UCSD-AML1 (cell line): ENCODE data around the gene EHD4.
A peak's percentile ranks its signal among the peaks of the same experiment; 100 is the strongest.

Experiments used
- DNase-seq: peaks from one replicate; lab custom pipeline; 2025; ENCODE audit not compliant: unreplicated experiment; lab: John Stamatoyannopoulos, UW

Gene EHD4

GRCh38 chr15:41897363-41897799, 75.0 kb downstream of the EHD4 start:
- no peak for DNase-seq

DNA sequence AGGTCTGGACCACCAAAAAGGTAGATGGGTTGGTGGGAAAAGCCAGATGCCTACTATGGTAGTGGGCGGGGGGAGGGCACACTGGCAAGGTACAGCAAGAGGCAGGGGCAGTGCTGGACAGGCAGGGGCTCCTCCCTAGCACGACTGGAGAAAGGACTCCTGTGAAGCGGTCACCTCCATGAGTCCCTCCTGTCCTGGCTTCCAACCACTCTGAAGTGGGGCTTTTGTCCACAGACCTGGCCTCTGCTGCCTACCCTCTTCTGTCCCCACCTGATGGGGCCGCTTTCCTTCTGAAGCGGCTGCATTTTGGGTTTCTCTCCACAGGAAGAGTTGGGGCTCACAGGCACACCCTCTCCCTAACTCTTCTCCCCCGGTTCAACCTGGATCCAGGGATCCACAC, 75.8 kb downstream of the EHD4 start:
- no peak for DNase-seq

GRCh38 chr15:41895957-41896356, 76.4 kb downstream of the EHD4 start:
- no peak for DNase-seq

DNA sequence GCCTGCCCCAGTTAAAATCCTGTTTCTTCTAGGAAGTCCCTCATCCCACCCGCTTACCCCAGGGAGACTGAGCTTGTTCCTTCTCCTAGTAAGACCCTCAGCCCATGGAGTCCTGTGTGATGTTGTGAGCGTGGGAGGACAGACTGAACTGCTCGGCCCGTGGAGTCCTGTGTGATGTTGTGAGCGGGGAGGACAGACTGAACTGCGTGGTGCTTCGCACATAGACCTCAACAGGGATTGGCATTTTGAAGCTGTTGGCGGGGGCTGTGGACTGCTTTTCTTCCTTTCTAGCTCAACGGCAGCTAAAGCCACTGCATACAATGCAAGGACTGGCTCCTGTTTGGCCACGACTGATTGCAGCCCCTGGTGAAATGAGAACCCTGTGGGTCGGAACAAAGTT, 76.9 kb downstream of the EHD4 start:
- no peak for DNase-seq

DNA sequence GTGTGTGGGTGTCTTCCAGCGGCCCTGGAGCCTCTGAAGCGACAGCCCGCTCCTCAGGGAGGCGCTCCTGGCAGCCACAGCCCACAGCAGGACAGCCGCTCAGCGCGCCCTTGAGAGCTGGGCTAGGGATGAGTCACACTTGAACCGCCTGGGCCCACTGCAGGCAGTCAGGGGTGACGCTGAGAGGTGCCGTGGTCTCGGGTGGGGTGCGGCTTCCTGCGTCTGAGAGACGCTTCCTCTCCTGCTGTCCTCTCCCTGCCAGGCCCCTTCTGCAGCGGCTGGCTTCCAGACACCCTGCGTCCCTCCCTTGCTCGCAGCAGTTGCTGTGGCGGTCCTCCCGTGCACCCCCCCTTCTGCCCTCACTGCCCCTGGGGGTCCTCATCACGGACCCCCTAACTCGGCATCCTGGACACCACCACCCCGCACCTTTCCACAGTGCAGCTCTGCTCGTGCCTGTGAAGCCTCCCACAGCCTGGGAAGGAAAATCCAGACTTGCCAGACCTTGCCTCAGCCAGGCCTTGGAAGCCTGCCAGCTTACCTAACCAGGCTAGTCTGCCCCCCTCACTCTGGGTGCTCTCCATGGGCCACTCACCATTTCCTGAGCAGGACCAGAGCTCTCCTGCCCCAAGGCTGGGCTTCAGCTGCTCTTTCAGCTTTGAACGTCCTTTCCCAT, 77.4 kb downstream of the EHD4 start:
- peak; percentile 77 for DNase-seq

DNA sequence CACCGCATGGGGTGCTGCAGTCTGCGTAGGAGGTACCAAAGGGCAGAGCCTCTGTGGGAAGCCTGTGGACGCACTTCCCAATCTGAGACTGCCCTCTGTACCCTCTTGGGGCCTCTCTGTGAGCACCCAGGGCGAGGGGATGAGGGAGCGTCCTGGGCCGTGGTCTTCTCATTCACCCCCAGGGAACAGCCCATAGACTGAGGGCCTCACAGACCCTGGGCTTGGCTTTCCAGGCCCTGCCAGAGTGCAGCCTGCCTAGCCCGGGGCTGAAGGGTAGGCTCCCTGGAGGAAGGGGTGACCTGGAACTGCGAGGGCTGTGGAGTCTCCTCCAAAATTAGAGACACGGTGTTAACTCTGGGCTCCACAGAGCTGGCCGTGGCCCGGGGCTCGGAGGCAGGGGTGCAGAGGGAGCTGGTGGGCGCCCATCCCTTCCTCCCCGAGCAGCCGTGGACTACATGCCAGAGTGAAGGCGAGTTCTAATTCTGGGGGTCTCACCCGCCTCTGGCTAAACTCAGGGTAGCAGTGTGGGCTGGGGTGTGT, 78.0 kb downstream of the EHD4 start:
- DNase-seq: no peak

DNA sequence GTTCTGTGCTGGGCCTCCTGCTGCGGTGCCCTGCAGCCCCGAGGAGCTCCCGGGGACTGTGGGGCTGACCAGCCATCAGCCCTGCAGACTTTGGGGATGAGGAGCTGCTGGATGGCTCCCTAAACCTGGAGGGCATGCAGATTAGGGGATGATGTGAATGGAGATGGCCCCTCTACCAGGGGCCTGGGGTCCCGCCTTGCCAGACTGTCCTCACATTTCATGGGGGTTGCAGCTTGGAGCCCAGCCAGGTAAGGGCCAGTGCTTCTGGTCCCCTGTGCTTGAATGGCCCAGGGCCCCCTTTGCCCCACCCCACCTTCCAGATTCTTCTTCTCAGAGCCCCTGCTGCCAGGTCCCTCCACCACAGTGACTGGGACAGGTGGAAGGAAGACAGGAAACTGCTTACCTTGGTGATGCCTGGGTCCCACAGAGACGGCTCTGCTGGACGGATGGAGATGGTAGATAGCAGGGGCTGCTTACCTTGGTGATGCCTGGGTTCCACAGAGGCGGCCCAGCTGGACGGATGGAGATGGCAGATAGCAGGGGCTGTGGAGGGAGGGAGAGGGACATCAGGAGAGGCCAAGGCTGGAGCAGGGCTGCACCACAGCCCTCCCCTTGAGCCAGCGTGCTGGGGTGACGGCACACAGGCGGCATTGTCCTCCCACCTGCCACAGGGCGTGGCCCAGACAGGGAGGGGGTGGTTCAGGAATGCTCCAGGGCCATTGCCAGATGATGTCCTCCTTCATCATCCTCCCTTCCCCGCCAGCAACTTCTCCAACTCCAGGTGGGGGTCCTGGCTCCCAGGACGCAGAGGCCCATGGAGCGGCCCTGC, 78.7 kb downstream of the EHD4 start, which contains the start of gene SPTBN5:
TSS of gene SPTBN5 (minus strand) at position 632 of the 829 bp plus-strand sequence. CDS start at position 76, 556 bp downstream.
- no peak for DNase-seq

DNA sequence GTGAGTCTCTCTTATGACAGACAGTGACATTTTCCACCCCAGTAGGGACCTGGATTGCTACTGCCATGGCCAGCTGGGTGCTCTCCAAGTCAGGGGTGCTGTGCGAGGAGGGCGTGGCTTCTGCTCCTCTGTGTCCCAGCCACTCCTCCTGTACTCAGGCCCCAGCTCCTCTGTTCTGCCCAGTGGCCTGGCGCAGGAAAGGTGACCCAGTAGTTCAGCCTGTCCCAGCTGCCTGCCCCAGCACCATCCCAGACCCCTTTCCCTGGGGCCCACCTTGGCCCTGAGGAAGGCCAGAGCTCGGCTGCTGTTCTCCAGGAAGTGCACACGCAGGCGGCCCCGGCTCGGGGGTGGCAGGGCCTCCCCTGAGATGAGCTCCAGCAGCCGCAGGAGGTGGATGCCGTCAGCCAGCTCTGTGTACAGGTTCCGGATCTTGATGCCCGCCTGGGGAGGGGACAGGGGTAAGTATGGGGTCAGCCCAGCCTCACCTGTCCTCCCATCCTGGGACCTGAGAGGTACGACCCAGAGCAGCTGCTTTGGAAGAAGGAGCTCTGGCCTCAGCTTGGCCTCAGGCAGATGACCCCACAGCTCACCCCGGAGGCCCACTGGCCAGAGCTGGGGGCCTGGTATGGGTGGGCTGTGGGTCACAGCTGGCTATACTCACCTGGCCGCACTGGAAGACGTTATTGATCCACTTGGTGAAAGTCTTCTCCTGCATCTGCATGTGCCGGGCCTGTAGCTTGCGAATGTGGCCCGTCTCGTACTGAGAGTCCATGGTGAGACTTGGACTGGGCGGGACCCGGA, 79.5 kb downstream of the EHD4 start:
- no peak for DNase-seq

GRCh38 chr15:41891946-41892345, 80.4 kb downstream of the EHD4 start:
- no peak for DNase-seq

DNA sequence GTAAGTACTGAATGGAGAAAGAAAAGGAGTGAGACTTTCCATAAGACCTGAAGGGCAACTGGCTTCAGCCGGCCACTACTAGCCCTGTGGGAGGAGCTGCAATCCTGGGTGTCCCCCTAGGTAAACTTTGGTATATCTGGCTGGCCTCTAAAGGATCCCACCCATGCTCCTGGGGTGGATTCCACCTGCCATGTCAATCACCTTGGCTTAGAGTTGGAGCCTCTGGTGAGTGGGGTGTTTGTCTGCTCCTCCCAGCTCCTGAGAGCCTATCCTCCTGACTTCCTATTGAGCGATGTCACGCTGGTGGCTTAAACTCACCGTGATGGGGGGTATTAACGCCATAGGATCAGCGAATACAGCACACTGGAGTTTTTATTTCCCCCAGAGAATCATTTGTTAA, 81.1 kb downstream of the EHD4 start:
- DNase-seq: no peak

DNA sequence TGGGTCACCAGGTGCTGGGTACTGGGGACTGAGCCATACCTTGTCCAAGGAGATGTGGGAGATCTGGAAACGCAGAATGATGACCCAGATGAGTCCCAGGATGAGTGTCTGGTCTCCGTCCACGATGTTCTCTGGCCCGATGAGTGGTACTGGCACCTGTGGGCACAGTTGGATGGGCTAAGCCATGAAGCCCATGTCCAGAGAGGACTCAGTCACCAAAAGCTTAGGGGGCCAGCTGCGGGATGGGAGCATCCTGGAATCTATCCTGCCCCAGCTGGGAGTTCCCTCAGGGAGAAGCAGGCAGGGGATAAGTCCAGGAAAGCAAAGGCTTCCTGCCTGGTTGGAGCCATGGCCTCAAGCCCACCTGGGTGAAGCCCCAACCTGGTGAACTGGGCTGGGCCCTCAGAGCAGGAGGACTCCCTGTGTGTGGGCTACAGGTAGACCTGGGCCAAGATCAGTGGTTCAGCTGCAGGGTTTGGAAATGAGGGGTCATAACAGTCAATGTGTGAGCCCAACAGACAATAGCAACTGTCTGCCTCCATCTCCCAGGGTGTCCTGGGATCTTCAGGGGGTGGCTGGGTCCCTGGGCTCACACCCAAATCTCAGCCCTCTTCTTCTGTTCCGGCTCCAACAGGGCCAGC, 82.2 kb downstream of the EHD4 start:
- DNase-seq: no peak

- peak; percentile 35 for DNase-seq
Observed at GRCh38 chr15:41888662-41889253, 83.6 kb downstream of the EHD4 start.

- no peak for DNase-seq
Observed at GRCh38 chr15:41887893-41888292, 84.5 kb downstream of the EHD4 start.

DNA sequence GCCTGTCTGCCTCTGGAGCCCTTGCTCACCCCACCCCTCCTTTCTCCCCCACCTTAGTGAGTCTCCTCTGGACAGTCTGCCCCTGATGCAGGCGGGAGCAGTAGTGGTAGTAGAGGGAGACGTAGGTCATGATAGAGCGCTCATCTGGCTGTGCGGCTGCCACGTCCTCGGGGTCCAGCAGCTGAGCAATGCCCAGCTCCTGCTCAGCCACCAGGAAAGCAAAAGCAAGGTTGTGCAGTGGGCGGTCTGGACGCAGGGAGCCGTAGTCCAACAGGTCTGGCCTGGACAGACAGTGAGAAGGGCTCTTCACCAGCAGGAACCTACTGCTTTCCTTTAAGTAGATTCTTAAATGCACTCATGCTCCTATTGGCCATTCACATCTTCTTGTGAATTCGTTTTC, 85.2 kb downstream of the EHD4 start:
- DNase-seq: no peak

DNA sequence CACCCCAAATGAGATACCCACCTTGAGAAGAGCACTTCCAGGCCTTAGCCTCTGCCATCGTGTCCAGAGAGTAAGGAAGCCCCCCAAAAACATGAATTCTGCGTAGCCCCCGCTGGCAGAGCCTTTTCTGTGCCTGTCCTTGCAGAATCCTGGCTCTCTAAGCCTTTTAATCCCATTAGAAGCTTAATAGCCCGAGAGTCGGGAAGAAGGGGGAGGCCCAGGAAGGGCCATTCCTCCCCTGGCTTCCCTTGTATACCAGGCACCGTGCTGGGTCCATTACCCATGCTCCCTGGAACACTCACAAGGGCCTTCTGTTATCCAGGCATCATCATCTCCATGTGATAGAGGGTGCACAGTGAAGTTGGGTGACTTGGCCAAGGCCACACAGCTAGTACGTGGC, 85.6 kb downstream of the EHD4 start:
- no peak for DNase-seq

DNA sequence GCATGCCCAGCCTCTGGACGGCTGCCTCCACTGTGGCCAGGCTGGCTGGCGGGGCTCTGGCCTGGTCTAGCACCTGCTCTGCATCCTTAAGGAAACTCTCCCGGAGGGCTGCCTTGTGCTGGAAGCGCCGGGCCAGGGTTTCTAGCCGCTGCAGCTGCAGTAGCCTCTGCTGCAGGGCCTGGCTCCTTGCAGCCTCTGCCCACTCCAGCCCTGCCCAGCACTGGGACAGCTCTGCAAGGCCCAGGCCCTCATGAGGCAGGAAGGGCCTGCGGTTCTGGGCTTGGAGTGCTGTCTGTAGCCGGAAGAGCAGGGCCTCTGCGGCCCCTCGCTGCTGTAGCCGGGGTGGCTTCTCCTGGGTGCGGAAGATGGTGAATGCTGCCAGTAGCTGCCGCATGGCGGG, 86.5 kb downstream of the EHD4 start:
- DNase-seq: no peak

DNA sequence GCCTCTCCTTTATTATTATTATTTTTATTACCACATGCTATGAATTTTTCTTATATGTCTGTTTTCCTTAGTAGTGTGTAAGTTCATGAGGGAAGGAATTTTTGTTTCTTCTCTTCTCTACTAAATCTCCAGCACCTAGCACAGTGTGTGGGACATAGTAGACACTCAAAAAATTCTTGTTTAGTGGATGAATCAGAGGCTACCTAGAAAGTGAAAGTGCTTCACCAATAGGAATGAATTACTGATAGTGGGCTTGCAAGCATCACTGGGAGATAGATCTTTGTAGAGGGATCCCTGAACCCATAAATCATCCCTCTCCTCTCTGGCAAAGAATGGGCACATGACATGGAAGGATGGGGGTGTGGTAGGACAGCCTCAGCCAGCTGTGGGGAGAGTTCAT, 87.0 kb downstream of the EHD4 start:
- no peak for DNase-seq

DNA sequence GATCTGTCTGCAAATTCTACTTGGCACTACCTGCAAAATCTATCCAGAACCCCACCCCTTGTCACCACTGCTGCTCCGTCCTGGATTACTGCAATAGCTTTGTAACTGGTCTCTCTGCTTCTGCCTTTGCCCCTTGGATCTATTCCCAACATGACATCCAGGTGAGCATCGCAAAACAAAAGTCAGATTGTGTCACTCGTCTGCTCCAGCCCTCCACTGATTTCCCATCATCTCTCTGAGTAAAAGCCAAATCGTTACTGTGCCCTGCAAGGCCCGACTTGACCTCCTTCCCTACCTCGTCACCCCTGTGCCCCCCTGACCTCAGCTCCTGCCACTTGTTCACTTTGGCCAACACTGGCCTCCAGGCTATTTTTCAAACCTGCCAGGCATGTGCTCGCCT, 87.9 kb downstream of the EHD4 start:
- no peak for DNase-seq

- DNase-seq: no peak
Observed at GRCh38 chr15:41883484-41883825, 88.9 kb downstream of the EHD4 start.

DNA sequence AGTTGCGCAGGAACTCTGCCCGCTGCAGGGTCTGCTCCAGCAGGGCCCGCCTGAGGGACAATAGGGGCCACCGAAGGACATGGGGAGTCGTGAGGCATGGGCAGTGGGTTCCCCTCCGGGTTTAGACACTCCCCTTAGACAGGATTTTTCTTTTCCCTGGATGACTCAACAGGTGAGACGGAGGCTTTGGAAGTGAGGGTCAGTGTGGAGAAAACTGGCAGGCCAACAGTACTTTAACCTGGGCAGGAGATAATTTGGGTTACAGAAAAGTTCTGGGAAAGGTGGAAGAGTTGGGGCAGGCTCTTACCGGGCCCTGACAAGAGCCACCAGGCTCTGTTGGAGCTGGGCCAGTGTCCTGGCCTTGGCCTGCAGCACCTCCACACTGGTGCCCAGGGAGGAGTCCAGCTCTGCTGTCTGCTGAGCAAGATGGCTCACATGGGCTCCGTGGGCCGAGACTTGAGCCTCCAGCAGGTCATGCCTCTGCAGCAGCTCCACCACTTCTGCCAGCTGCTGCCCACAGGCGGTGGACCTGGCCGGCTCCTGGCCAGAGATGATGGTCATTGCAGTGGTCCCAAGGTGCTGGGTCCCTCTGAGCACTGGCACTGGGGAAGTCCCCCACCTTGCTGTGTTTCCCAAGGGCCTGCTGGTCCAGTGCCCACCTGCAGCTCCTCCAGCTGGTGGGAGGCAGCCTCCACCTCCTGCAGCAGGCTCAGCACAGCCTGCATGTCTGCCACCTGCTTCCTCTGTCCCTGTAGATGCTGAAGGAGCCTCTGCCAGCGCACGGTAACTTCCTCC, 89.5 kb downstream of the EHD4 start:
- peak; percentile 36 for DNase-seq
